Stimulated activated effector memory CD8-positive, alpha-beta T cell treated with anti-CD3 and anti-CD28 coated beads, Interleukin-12 subunit alpha, Interleukin-12 subunit beta, amount 100 ng/mL, for 72 hours (primary cell): ENCODE measurements around the gene DMKN.

Experiments
- ATAC-seq: fragments of 150-1000 bp; cut with Tn5 transposase; 2 replicates; pipeline ENCODE4 v1.10.0; 2021
- DNase-seq, 2 donors: peaks; one replicate each; pipeline ENCODE4 v3.0.0; 2021 to 2022; ENCODE audit warnings: low spot score in 2 of 2
- H3K27ac Mint-ChIP-seq: one replicate; pipeline ENCODE4 v1.8.0; 2022; ENCODE audit warnings: mild to moderate bottlenecking, mixed read lengths
- H3K36me3 Mint-ChIP-seq: one replicate; pipeline ENCODE4 v1.8.0; 2022; ENCODE audit warnings: mild to moderate bottlenecking, mixed read lengths
- H3K4me1 Mint-ChIP-seq: one replicate; pipeline ENCODE4 v1.8.0; 2022; ENCODE audit warnings: mixed read lengths
- H3K4me3 Mint-ChIP-seq: one replicate; pipeline ENCODE4 v1.8.0; 2022; ENCODE audit warnings: mild to moderate bottlenecking, mixed read lengths
- H3K9me3 Mint-ChIP-seq: one replicate; pipeline ENCODE4 v1.8.0; 2022; ENCODE audit warnings: mixed read lengths

Gene DMKN

DNA sequence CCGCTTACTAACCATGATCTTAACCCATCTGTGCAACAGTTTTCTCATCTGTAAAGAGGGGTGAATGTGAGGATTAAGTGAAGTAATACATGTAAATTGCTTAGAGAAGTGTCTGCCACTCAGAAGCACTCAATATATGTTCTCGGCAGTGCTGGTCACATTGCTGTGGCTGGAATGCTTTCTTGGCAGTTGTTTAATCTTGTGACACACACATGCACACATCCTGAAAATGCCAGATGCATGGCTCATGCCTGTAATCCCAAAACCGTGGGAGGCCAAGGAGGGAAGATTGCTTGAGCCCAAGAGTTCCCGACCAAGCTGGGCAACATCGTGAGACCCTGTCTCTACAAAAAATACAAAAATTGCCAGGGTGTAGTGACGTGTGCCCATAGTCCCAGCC lies 4.9 kb upstream of the DMKN start:
- peaks cover 6% of the 10 kb centered on the region for H3K4me1 Mint-ChIP-seq
- no peaks in the 10 kb centered on the region for H3K36me3 Mint-ChIP-seq
- no peaks in the 10 kb centered on the region for H3K9me3 Mint-ChIP-seq
- no peak for DNase-seq
- no peak overlapping the region for H3K4me3 Mint-ChIP-seq
- no peak overlapping the region for H3K27ac Mint-ChIP-seq
- ATAC-seq = no peak

DNA sequence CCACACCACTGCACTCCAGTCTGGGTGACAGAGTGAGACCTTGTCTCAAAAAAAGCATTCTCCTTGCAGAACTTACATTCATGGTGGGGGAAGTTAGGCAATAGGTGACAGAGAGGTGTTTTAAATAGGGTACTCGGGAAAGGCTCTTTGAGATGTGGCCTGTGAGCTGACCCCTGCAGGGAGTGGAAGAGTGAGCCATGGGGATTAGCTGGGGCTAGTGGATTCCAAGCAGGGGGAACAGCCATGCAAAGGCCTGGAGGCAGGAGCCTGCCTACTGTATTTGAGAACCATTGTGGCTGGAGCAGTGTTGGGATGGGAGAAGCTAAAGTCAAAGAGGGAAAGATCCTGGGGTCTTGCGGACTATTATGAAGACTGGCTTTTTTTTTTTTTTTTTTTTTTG lies 3.9 kb upstream of the DMKN start:
- no peaks in the 10 kb centered on the region for H3K36me3 Mint-ChIP-seq
- ATAC-seq (no peak), DNase-seq (no peak)
- peaks cover 7% of the 10 kb centered on the region for H3K4me1 Mint-ChIP-seq
- no peak overlapping the region for H3K4me3 Mint-ChIP-seq
- H3K27ac Mint-ChIP-seq = no peak overlapping the region
- H3K9me3 Mint-ChIP-seq = no peaks in the 10 kb centered on the region

DNA sequence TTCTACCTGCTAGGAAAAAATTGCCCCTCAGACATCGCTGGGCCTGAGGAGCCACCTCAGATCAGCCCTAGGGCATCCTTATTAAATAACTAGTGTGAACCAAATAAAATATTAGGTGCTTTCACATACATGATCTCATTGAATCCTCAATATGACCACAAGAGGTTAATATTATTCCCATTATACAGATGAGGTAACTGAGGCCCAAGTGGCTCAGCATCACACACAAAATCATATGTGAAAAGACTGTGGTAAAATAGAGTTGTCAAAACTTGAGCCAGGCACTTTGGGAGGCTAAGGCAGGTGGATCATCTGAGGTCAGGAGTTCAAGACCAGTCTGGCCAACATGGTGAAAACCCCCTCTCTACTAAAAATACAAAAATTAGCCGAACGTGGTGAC lies 2.9 kb upstream of the DMKN start:
- peaks cover 7% of the 10 kb centered on the region for H3K4me1 Mint-ChIP-seq
- H3K4me3 Mint-ChIP-seq = no peak overlapping the region
- H3K27ac Mint-ChIP-seq = no peak overlapping the region
- no peak for ATAC-seq
- H3K9me3 Mint-ChIP-seq = no peaks in the 10 kb centered on the region
- DNase-seq = no peak
- no peaks in the 10 kb centered on the region for H3K36me3 Mint-ChIP-seq

DNA sequence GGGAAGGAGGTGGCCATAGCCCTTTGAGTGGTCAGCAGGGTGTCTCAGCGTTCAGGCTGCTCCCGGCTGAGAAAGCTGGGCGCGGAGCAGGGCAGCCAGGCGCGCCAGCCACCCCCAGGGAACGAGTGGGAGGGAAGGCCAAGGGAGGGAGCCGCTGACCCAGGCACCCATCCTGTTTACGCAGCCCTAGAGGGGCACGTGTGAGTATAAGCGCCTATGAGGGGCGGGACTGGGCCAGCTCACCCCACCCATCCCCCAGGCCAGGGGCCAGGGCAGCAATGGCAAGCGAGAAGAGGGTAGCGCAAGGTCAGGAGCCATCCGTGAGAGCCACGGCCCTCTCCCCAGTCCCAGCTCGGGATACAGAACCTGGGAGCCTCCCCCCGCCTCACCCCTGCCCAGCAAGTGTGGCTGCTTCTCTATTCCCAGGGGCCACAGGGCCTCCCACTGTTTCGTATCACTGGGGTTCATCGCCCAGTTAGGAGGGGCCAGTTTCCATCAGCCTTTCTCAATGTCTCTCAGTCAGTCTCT lies 897 bp upstream of the DMKN start:
- DNase-seq (no peak), ATAC-seq (no peak)
- no peak overlapping the region for H3K27ac Mint-ChIP-seq
- H3K4me1 Mint-ChIP-seq = peaks cover 21% of the 10 kb centered on the region
- no peak overlapping the region for H3K4me3 Mint-ChIP-seq
- H3K9me3 Mint-ChIP-seq = no peaks in the 10 kb centered on the region
- H3K36me3 Mint-ChIP-seq = no peaks in the 10 kb centered on the region

DNA sequence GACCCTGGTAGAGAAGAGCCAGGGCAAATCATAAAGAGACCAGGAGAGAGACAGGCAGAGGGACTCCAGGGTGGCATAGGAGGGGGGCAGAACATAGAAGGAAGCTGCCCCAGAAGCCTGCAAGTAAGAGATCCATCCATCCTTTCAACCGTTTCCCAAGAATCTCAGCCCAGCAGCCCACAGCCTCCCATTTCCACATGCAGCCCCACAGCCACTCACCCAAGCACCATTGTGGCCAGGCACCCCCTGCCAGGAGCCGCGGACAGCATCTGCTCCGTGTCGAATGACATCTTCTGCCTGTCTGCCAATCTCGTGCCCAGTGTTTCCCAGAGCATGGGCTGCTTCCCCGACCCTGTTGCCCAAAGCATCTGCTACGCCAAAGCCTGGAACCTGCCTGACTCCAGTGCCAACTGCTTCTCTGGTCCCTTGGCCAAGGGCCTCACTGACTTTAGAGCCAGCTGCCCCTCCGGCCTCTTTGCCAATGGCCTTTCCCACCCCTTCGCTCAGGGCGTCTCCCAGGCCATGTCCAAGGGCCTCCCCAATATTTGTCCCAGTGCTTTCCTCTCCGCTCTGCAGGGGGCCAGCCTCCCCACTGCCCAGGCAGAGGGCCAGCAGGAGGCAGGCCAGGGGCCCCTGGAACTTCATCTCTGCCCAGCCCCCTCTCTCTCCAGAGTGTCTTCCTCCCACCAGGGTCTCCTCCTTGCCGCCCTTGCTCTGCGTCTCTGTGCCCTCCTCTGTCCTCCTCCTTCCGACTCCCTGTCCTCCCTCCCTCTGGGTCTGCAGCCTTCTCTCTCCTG lies 420 bp downstream of the DMKN start:
- no peaks in the 10 kb centered on the region for H3K36me3 Mint-ChIP-seq
- no peak overlapping the region for H3K27ac Mint-ChIP-seq
- ATAC-seq = no peak
- no peak for DNase-seq
- peaks cover 25% of the 10 kb centered on the region for H3K4me1 Mint-ChIP-seq
- no peaks in the 10 kb centered on the region for H3K9me3 Mint-ChIP-seq
- no peak overlapping the region for H3K4me3 Mint-ChIP-seq

DNA sequence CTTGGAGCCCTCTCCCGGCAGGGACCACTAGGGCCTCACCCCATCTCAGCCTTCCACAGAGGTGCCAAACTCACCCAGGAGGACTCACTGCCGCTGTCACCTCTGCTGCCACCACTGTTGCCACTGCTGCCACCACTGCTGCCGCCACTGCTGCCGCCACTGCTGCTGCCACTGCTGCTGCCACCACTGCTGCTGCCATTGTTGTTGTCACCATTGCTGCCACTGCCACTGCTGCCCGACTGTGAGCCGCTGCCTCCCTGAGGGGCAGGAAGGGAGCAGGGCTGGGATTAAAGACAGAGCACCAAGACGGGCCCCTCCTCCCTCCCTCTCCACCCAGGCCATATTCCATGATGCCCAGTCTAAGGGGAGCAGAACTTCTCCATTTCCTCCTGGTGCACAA lies 2.1 kb downstream of the DMKN start:
- Mint-ChIP-seq H3K36me3 (no peaks in the 10 kb centered on the region), H3K27ac (no peak overlapping the region), H3K4me3 (no peak overlapping the region), H3K9me3 (no peaks in the 10 kb centered on the region), H3K4me1 (peaks cover 25% of the 10 kb centered on the region)
- no peak for ATAC-seq
- no peak for DNase-seq

DNA sequence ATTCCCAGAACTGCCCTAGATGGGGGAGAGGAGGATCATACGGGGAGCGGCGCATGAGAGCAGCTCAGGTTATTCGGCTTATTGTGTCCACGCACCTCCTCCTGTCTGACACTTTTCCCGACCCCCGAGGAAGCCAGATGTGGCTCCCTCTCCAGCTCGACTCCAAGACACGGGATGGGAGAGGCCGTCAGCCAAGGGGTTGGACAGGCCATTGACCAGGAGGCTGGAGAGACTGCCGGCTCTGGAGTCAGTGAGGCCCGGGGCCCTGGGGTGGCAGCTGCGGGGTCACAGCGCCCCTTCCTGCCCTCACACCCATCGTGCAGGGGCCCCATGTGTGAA lies 2.9 kb downstream of the DMKN start:
- Mint-ChIP-seq H3K9me3 (no peaks in the 10 kb centered on the region), H3K4me1 (peaks cover 25% of the 10 kb centered on the region), H3K36me3 (no peaks in the 10 kb centered on the region), H3K27ac (peak overlapping the region; percentile 29), H3K4me3 (peak overlapping the region; percentile 74)
- ATAC-seq (no peak), DNase-seq (no peak)

DNA sequence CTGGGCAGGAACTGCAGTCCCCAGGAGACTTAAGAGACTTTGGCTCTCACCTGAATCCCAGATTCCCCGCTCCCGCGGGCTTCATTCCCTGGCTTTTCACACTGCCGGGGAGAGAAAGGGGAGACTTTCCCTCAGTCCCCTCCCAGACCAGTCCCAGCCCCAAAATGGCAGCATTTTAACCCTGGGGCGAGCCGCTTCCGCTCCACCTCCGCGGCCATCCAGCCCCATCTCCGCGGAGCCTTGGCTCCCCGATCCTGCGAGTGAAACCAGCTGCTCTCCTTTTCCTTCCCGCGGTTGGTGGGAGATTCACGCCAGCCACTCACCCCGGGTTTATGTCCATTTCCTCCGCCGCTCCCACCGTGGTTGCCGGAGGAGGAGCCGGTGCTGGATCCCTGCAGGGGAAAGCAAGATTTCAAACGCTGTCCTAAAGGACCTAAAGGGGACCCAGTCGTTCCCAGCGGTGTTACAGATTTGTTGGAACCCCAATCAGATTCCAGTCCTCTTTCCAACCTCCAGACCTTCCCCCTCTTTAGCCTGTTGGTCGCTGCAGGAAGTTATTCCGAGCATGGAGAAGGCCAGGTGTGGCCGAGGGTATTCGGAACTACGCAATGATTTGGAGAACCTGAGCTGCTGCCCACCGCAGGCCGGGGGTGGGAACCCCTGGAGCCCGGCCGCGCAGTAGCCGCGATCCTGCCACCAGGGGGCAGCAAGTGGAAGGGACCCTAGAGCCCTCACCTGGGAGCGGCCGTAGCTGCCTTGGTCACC lies 3.4 kb downstream of the DMKN start:
- Mint-ChIP-seq H3K4me1 (peaks cover 25% of the 10 kb centered on the region), H3K36me3 (no peaks in the 10 kb centered on the region), H3K27ac (peak overlapping the region; percentile 29), H3K9me3 (no peaks in the 10 kb centered on the region), H3K4me3 (peak overlapping the region; percentile 74)
- ATAC-seq (peak; percentile 76), DNase-seq (peak; percentile 81 to 89)

DNA sequence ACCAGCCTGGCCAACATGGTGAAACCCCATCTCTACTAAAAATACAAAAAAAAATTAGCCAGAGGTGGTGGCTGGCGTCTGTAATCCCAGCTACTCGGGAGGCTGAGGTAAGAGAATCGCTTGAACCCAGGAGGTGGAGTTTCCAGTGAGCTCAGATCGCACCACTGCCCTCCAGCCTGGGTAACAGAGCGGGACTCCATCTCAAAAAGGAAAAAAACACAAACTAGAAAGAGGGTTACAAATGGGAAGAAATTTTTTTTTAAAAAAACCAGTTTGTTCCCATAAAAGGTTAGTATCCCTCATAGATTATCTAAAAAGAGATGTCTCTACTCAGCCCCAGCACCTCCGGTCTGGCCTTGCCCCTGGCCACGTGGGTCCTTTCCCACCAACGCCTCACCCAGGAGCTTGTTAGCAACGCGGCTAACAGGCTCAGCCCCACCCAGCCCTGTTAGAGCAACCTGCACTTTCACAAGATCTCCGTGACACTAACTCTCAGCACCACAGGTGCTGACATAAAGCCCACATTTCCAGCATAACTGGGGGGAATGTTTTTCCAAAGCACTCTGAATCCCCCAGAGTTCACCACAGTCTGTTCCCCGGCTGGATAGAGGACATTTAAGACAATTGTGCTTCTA lies 4.3 kb downstream of the DMKN start:
- peak in 1 of 2 donors; percentile 53 for DNase-seq
- H3K27ac Mint-ChIP-seq = peak overlapping the region; percentile 29
- ATAC-seq = peak; percentile 76
- no peaks in the 10 kb centered on the region for H3K36me3 Mint-ChIP-seq
- no peaks in the 10 kb centered on the region for H3K9me3 Mint-ChIP-seq
- peaks cover 25% of the 10 kb centered on the region for H3K4me1 Mint-ChIP-seq
- peak overlapping the region; percentile 74 for H3K4me3 Mint-ChIP-seq

DNA sequence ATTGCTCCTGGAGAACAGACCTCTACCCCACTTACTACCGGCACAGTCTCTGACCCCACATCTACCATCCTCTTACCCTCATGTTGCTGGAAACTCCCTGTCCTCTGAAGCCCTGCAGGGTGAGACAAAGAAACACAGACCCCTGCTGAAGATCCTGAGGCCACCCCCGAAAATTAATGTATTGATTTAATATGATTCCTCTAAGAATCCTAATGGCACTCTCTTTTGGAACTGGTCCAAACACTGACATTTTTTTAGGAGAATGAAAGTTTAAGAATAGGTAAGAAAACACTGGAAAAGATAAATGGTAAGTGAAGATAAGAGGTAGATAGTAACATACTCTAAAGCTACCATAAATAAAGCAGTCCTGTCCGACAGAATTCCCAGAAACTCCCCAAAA lies 5.3 kb downstream of the DMKN start:
- Mint-ChIP-seq H3K4me3 (no peak overlapping the region), H3K36me3 (no peaks in the 10 kb centered on the region), H3K4me1 (peaks cover 18% of the 10 kb centered on the region), H3K27ac (no peak overlapping the region), H3K9me3 (no peaks in the 10 kb centered on the region)
- ATAC-seq (no peak), DNase-seq (no peak)

DNA sequence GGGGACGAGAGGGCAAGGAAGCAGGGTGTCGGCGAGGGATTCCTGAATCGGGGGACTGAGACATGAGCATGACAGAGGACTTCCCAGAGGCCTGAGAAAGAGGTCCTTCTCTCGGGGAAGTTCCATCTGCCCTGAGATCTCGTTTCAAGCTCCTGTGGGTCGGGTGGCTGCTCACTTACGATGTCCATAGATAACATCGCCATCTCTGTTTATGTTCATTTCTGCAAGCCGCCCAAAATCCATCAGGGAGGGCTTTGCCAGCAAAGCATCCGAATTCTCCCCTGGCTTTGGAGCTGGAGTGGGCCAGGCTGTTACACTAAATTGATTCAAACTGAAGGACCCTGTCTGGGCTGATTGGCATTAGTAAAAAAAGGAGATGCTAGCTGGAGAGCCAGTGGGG lies 5.9 kb downstream of the DMKN start:
- no peak for ATAC-seq
- no peaks in the 10 kb centered on the region for H3K36me3 Mint-ChIP-seq
- H3K4me3 Mint-ChIP-seq = no peak overlapping the region
- DNase-seq = no peak
- peak overlapping the region; percentile 30 for H3K27ac Mint-ChIP-seq
- peaks cover 18% of the 10 kb centered on the region for H3K4me1 Mint-ChIP-seq
- H3K9me3 Mint-ChIP-seq = no peaks in the 10 kb centered on the region

DNA sequence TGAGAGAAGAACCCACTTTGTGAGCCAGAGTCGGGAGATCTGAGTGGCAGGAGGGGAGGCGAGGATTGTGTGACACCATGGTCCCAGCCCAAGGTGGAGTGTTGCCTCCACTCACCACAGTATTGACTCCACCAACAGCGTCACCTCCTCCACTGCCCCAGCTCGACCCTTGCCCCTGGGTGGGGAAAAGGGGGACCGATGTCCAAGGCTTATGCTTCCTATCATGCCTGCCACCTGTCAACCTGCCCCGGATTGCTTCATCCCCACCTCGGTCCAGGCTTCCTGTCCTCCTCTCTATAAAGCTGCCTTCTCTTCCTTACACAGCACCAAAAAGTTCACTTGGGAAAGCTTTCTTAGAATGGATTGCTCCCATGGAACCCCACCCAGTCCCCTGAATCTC lies 7.4 kb downstream of the DMKN start:
- no peak for DNase-seq
- no peaks in the 10 kb centered on the region for H3K36me3 Mint-ChIP-seq
- no peak overlapping the region for H3K27ac Mint-ChIP-seq
- ATAC-seq = no peak
- peaks cover 18% of the 10 kb centered on the region for H3K4me1 Mint-ChIP-seq
- H3K9me3 Mint-ChIP-seq = no peaks in the 10 kb centered on the region
- no peak overlapping the region for H3K4me3 Mint-ChIP-seq

DNA sequence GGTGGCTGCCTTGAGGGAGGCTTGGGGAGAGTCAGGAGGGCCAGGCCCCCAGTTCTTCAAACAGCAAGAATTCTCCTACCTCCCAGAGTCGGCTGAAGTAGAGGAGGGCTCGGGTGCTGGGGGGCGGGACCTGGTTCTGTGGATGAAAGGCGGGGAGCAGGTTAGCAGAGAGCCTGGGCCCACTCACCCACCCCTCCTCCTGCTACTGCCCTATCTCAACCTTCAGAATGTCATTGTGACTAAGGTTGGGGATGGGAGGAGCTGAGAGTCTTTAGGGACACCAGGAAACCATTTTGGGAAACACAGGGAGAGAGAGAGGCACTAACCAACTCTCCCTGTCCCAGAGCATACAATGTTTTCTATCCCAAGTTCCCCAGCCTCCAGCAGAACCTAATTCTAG lies 10.7 kb downstream of the DMKN start:
- ATAC-seq = no peak

DNA sequence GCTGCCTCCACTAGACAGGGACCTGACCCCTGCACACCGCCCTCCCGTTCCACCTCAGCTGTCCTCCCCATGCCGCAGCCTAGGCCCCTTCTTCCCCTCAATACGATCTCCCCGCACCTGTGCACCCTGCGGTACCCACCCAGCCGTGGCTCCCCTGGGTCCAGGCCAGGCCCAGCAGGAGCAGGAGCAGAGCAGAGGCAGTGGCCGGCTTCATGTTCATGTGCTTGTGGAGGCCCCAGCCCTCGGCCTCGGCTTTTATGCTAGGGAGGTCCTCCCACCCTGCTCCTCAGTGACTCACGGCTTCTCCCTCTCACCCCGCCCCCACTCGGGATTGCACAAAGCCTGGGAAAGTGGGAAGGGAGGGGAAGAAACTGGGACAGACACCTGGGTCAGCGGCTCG lies 11.8 kb downstream of the DMKN start:
- DNase-seq = no peak
- Mint-ChIP-seq H3K27ac (no peak overlapping the region), H3K36me3 (no peaks in the 10 kb centered on the region), H3K9me3 (no peaks in the 10 kb centered on the region), H3K4me3 (no peak overlapping the region), H3K4me1 (no peaks in the 10 kb centered on the region)
- ATAC-seq = no peak

More for the DNA sequence above, 10.7 kb downstream of the DMKN start:
- no peak for DNase-seq
- no peaks in the 10 kb centered on the region for H3K4me1 Mint-ChIP-seq
- no peaks in the 10 kb centered on the region for H3K36me3 Mint-ChIP-seq
- H3K4me3 Mint-ChIP-seq = no peak overlapping the region
- H3K27ac Mint-ChIP-seq = peak overlapping the region; percentile 58
- H3K9me3 Mint-ChIP-seq = no peaks in the 10 kb centered on the region

DNA sequence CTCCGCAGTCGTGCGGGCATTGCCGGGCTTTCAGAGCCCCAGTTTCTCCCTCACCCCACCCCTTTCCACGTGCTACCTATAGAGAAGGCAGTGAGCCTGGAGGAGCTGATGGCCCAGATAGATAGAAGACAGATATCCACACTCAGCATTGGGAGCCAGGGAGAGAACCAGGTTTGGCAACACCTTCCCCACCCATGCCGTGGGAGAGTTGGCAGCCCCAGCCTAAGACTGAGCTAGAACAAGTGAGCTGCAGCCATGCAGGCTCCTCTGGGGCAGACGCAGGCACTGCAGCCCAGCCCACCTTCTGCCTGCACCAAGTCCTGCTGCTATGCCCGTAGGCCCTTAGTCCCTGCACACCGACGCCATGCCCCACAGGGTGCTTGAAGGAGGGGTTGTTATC lies 12.8 kb downstream of the DMKN start:
- ATAC-seq = no peak

More for the DNA sequence above, 12.8 kb downstream of the DMKN start:
- DNase-seq = no peak
- Mint-ChIP-seq H3K4me3 (no peak overlapping the region), H3K27ac (no peak overlapping the region), H3K36me3 (no peaks in the 10 kb centered on the region), H3K9me3 (no peaks in the 10 kb centered on the region), H3K4me1 (peaks cover under 1% of the 10 kb centered on the region)
